WTC11 (cell line): Measurements from ENCODE around the gene NCAPH2.

ENCODE experiments used
- CTCF ChIP-seq: fragments of 200-600 bp; IDR thresholded peaks from 2 replicates; pipeline ENCODE4 v1.8.0; 2022; ENCODE audit warnings: antibody characterized with exemption
- TEAD4 ChIP-seq: sonication (generic); formaldehyde crosslinking; IDR thresholded peaks from 2 replicates; pipeline ENCODE4 v1.8.0; 2022; ENCODE audit warnings: mild to moderate bottlenecking, missing genetic modification reagents

- TF ChIP-seq TEAD4: no peak
- TF ChIP-seq CTCF: no peak
These were observed 39.4 kb downstream of the NCAPH2 start for GRCh38 chr22:50547263-50547985.
